GM12891 (cell line): ENCODE results near the gene NLRP12.
"Not testable (repeated sequence)": the region's sequence is repeated elsewhere in the genome, so short reads cannot be mapped to it uniquely, and the experiment has no call there.

Experiments used
- DNase-seq: peaks from one replicate; pipeline ENCODE4 v3.0.0; 2011; ENCODE audit warnings: low spot score; ENCODE audit not compliant: insufficient read length
- FAIRE-seq: peaks from 2 replicates; lab custom pipeline; 2011; peaks lifted over from hg19 to GRCh38; lab: Jason Lieb, UNC
- PAX5 ChIP-seq: IDR thresholded peaks from 2 replicates; pipeline ENCODE4 v1.6.1; 2011; ENCODE audit warnings: low read length, moderate library complexity, mild to moderate bottlenecking; ENCODE audit not compliant: insufficient read depth, severe bottlenecking
- POLR2A ChIP-seq: IDR thresholded peaks from 2 replicates; pipeline ENCODE4 v1.6.1; 2011; ENCODE audit warnings: low read depth, low read length, control low read depth
- POLR2AphosphoS5 ChIP-seq: IDR thresholded peaks from 2 replicates; pipeline ENCODE4 v1.6.1; 2011; ENCODE audit warnings: low read depth, low read length, control low read depth
- POU2F2 ChIP-seq: IDR thresholded peaks from 2 replicates; pipeline ENCODE4 v1.6.1; 2011; ENCODE audit warnings: low read depth, mild to moderate bottlenecking, control low read depth, low read length, moderate library complexity
- SPI1 ChIP-seq: IDR thresholded peaks from 2 replicates; pipeline ENCODE4 v1.6.1; 2011; ENCODE audit warnings: low read depth, low read length, control low read depth
- TAF1 ChIP-seq: IDR thresholded peaks from 2 replicates; pipeline ENCODE4 v1.6.1; 2011; ENCODE audit warnings: low read depth, low read length, control low read depth

The NLRP12 gene

GRCh38 chr19:53865918-53866864 lies 42.1 kb upstream of the NLRP12 start:
- FAIRE-seq: no peak
- DNase-seq: no peak
- TF ChIP-seq POLR2A (no peak), TAF1 (no peak), POU2F2 (no peak), SPI1 (no peak), POLR2AphosphoS5 (no peak), PAX5 (no peak)

DNA sequence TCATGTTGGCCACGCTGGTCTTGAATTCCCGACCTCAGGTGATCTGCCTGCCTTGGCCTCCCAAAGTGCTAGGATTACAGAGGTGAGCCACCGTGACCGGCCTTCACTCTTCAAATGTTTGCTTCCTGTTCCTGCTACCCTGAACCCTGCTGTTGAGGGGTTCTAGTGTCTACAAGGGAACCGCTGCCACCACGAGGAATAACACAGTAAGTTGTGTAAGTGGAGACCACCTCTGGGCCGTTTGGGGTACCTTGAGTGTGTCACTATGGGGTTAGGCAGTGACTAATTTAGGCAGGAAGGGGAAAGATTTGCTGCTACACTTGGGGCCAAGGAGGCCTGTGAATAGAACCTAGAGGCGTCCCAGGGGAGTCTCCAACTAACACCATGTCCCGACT lies 41.4 kb upstream of the NLRP12 start:
- TF ChIP-seq POLR2A: no peak
- TF ChIP-seq POLR2AphosphoS5: no peak
- TF ChIP-seq POU2F2: no peak
- TF ChIP-seq TAF1: no peak
- TF ChIP-seq PAX5: no peak
- DNase-seq (no peak), FAIRE-seq (no peak)

DNA sequence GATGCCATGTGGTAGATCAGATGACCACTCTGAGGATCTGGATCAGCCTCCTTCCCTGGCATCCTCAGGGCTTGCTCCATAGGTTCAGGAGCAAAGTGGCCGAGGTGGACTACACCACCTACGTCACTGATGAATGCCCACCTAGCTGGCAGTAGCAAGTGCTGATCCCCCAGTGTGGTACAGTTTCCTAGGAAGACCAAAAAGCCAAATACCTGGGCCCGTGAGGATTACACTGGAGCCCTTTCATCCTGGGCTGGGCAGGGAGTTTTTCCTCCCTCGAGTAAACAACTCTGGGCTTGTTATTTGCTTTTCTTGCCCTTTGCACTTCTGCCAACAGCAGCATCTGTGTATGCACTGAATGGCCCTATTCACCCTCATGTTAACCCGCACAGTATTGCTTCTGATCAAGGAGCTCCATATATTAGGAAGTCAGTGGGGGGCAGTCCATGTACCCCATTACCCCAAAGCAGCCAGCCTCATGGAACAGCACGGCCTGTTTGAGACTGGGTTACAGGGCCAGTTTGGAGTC lies 40.3 kb upstream of the NLRP12 start:
- TF ChIP-seq POLR2A: no peak
- TF ChIP-seq TAF1: no peak
- no peak for TF ChIP-seq POLR2AphosphoS5
- TF ChIP-seq POU2F2: no peak
- TF ChIP-seq SPI1: no peak
- DNase-seq: no peak
- no peak for FAIRE-seq

DNA sequence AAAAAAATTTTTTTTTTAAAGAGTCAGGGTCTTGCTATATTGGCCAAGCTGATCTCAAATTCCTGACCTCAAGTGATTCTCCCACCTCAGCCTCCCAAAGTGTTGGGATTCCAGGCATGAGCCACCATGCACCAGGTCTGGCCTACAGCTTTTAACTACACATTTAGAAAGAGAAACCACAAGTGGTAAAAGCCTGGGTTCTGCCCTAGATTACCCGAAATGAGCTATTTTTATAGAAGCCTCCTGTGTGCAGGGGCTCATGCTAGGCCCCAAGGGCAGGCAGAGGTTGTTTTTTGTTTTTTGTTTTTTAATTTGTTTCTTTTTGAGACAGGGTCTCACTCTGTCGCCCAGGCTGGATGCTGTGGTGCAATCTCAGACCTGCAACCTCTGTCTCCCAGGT lies 29.6 kb upstream of the NLRP12 start:
- FAIRE-seq: no peak
- no peak for TF ChIP-seq POLR2AphosphoS5
- no peak for TF ChIP-seq POU2F2
- no peak for TF ChIP-seq SPI1
- TF ChIP-seq TAF1: no peak
- TF ChIP-seq POLR2A: no peak
- no peak for TF ChIP-seq PAX5

GRCh38 chr19:53849237-53849676 lies 25.1 kb upstream of the NLRP12 start:
- no peak for FAIRE-seq
- DNase-seq: no peak
- TF ChIP-seq POU2F2 (no peak), POLR2AphosphoS5 (no peak), POLR2A (no peak), TAF1 (no peak), SPI1 (no peak), PAX5 (no peak)

More for the DNA sequence above, 29.6 kb upstream of the NLRP12 start:
- no peak for DNase-seq

DNA sequence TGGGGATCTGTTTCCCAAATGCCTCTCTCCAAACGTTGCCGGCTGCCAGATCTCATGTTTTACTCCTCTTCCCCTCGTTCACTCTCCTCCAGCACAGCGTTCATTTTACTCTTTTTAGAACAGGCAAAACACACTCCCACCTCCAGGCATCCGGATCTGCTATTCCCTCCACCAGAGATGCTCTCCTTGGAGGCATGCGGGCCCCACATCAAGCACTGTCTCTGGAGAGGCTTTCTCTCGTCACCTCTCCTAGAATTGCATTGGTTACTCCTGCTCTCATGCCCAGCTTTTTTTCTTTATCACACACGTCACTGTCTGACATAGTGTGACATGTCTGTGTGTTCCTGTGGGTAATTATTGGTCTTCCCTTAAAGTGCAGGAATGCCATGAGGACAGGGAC lies 23.4 kb upstream of the NLRP12 start:
- FAIRE-seq (no peak), DNase-seq (no peak)
- TF ChIP-seq TAF1 (no peak), POLR2A (no peak), PAX5 (no peak), POLR2AphosphoS5 (no peak), POU2F2 (no peak), SPI1 (no peak)

- FAIRE-seq: no peak
- TF ChIP-seq SPI1 (no peak), POLR2AphosphoS5 (no peak), POU2F2 (no peak), POLR2A (no peak)
- no peak for DNase-seq
These were observed 20.7 kb upstream of the NLRP12 start for GRCh38 chr19:53844849-53845246.

- DNase-seq, FAIRE-seq: not testable (repeated sequence)
These were observed 16.8 kb upstream of the NLRP12 start for GRCh38 chr19:53840914-53841313.

DNA sequence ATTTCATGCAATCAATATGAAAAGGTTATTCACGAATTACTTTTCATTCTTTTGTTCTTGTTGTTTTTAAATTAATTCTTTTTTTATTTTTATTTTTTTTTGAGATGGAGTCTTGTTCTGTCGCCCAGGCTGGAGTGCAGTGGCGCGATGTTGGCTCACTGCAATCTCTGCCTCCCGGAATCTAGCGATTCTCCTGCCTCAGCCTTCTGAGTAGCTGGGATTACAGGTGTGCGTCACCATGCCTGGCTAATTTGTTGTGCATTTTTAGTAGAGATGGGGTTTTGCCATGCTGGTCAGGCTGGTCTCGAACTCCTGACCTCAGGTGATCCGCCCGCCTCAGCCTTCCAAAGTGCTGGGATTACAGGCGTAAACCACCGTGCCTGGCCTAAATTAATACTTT lies 16.1 kb upstream of the NLRP12 start:
- FAIRE-seq, DNase-seq: not testable (repeated sequence)

DNA sequence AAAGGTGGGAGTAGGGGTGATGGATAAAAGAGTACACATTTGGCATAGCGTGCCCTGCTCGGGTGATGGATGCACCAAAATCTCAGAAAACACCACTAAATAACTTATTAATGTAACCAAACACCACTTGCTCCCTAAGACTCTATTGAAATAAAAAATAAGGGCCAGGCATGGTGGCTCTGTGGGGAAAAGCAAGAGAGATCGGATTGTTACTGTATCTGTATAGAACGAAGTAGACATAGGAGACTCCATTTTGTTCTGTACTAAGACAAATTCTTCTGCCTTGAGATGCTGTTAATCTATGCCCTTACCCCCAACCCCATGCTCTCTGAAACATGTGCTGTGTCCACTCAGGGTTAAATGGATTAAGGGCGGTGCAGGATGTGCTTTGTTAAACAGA lies 14.3 kb upstream of the NLRP12 start:
- not testable (repeated sequence) for DNase-seq, FAIRE-seq

- DNase-seq, FAIRE-seq: not testable (repeated sequence)
These were observed 8.7 kb upstream of the NLRP12 start for GRCh38 chr19:53832861-53833260.
